ENCODE results near the gene RECQL5.
"Not testable (repeated sequence)": the region's sequence is repeated elsewhere in the genome, so short reads cannot be mapped to it uniquely, and the experiment has no call there.

RECQL5 gene

DNA sequence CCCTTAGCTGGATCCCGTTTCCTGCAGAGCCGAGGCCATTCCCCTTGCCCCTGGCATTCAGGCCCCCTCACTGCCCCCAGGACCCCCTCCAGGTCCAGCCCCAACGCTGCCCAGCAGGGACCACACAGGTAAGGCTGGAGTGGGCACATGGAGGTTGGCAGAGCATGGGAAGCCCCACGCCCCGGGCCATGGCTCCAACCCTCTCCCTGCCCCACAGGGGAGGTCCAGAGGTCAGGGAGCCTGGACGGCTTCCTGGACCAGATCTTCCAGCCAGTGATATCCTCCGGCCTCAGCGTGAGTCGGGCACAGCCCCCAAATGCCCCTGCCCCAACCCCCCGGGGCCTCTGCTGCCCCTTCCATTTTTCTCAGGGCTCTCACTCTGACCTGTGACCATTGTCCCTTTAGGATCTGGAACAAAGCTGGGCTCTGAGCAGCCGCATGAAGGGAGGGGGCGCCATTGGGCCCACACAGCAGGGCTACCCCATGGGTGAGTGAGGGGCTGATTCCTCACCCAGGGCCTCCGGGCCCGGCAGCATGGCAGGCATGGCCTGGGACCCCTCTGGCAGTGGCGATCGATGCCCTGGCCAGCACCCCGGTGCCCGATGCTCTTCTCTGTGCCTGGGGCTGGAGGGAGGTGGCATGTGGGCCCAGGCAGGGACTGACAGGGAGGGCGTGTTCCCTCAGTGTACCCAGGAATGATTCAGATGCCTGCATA is 52.2 kb downstream of the RECQL5 start:
- DNase-seq = no peak

DNA sequence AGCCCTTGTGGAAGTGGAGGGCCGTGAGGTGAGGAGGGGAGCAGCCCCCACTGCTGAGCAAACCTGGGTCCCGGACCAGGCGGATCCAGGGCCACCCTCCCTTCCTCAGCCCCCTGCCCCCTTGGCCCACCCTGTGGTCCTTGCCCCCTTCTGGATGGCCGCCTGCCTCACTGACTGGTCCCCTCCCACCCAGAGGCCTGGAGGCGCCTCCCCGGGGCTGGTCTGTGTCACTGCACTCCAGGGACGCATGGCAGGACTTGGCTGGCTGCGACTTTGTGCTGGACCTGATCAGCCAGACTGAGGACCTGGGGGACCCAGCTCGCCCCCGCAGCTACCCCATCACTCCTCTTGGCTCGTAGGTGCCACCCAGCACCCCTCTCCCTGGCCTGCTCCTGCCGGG is 52.9 kb downstream of the RECQL5 start:
- no peak for DNase-seq

DNA sequence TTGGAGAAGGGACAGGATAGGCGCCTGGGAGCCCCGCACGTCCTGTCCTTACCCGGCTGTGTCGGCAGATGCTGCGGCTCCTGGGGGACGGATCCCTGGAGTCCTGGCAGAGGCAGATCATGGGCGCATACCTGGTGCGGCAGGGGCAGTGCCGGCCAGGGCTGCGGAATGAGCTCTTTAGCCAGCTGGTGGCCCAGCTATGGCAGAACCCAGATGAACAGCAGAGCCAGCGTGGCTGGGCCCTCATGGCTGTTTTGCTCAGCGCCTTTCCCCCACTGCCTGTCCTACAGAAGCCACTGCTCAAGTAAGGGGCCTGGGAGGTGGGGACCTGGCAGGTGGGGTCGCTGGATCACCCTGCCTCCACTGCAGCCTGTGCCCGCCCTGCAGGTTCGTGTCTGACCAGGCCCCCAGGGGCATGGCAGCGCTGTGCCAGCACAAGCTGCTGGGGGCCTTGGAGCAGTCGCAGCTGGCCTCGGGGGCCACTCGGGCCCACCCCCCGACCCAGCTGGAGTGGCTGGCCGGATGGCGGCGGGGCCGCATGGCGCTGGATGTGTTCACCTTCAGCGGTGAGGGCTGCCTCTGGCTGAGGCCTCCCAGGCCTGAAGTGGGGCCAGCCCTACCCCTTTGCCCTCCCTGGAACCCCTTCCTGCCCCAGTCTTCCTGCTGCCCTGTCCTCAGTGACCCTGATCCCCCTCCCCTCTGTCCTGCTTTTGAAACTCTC is 53.9 kb downstream of the RECQL5 start:
- DNase-seq = no peak

DNA sequence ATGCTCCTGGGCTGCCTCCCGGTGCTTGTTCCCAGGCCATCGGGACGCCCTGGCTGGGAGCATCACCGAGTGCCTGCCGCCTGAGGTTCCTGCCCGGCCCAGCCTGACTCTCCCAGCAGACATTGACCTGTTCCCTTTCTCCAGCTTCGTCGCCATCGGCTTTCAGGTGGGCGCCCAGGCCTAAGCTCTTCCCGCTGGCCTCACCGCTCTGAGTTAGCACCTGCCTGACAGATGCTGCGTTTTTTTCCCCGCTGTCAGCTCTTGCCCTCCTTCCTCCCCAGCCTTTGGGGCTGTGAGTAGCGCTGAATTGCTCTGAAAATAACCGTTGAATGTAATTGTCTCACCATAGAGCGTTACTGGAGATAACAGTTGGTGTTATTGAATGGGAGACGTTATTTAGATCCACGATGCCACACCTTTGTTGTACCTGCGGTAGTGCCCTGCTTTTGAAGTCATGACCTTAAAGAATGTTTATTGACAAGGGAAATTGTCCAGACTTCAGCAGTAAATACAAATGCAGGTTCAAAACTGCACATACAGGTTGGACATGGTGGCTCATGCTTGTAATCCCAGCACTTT is 55.0 kb downstream of the RECQL5 start:
- no peak for DNase-seq

DNA sequence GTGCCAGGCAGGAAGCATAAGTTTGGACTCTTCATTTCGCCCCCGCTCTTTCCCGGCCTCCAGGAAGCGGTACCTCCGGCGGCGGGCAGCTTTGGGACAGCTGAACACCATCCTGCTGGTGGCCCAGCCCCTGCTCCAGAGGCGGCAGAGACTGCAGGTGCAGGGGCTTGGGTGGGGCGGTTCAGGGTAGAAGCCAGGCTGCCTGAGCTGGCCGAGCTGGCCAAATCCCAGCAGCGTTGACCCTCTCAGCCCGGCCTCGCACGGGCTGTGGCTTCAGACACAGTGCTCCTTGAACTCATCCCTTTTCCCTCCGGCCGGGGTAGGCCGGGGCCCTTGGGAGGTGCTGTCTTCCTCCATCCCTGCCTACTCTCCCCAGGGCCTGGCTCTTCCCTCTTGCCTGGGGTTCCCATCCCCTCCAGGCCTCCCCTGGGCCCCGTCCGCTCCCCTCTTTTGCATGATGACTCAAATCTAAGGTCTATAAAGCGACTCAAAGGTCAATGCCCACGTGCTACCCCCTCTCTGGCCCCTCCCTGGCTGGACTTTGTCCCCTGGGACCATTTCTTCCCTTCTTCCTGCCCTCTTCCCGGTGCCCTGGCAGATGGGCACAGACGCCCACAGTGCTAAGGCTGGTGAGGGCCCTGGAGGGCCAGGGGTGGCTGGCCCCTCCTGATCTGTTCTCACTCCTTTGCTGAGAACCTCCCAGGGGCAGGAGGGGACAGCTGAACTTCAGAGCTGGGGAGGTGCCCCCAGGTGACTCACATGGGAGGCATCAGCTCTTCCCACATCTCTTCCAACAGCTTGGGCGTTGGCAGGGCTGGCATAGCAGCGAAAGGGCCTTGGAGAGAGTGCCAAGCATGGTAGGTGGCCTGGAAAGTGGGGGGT is 56.6 kb downstream of the RECQL5 start:
- DNase-seq = no peak

DNA sequence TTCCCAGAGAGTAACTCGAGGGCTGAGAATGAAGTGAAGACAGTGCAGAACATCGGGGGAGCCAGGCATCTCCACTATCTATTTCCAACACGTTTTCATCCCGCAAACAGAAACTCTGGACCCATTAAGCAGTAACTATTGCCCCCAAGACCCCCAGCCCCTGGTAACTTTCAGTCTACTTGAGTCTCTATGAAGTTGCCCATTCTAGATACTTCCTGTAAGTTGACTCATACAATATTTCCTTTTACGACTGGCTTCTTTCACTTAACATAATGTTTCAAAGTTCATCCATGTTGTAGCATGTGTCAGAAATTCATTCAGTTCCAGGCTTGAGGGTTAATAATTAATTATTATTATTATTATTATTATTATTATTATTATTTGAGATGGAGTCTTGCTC is 59.9 kb downstream of the RECQL5 start:
- no peak for DNase-seq

DNA sequence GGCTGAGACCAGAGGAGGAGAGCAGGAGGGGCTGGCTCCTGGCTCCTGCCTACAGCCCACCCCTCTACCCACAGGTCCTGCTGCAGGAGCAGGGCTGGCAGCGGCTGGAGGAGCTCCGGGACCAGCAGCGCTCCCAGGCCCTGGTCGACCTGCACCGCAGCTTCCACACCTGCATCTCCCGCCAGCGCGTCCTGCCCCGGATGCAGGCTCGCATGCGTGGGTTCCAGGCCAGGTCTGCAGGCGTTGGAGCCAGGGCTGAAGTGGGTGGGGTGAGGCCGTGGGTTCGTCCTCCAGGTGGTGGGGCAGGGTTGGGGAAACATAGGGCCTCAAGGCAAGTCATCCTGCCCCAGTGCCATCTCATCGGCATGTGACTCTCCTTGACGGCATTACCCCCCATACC is 61.2 kb downstream of the RECQL5 start:
- DNase-seq = no peak

DNA sequence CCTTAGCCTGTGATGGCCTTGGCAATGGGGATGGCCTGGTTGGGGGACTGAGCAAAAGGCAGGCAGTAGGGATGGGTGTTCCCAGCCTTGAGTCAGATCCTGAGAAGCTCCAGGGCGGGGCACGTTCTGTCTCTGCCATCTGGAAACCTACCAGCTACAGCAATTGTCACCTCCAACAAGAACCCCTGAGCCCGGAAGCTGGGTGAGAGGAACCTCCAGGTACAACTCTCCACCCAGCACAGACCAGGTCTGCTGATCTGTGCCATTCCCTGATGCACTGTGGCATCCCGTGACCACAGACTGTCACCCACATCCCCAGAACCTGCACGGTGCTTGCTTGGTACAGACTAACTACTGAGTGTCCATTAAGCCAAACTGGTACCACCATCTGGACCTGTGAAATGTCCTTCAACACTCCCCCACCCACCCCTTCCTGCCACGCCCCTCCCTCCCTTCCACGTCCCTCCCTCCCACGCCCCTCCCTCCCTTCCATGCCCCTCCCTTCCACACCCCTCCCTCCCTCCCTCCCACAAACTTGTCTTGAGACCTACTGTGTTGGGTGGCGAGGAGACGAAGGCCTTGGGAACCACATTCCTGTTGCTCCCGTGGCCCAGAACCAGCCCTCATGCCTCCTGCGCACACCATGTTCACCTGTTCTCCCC is 62.8 kb downstream of the RECQL5 start:
- no peak for DNase-seq

DNA sequence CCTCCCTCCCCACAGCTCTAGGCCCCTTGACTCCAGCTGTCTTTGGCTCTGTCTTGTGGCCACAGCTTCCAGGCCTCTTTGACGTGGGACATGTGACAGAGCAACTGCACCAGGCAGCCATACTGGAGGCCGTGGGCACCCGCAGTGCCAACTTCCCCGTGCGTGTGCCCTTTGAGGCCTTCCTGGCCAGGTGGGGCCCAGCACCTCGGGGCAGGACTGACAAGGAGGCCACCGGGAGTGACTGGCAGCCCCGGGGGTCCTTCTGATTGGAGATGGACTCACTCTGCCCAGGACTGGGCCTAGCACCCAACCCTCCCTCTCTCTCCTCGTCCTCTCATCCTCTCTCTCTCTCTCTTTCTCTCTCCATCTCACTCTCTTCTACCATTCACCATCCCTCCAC is 63.8 kb downstream of the RECQL5 start:
- no peak for DNase-seq

DNA sequence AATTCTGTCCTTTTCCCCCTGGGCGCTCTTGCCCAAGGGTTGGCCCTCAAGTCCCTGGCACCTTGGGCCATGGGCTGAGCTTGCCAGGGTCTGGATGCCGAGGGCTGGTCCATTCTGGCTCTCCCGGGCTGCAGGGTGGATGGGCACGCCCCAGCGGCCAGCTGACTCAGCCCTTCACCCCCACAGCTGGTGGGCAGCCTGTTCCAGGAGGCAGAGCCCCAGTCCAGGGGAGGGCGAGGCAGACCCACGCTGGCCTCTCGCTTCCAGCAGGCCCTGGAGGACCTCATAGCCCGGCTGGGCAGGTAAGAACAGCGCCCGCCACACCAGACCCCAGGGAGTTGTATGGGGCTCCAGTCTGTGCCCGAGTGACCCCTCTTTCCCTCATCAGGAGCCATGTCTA is 64.3 kb downstream of the RECQL5 start:
- no peak for DNase-seq

DNA sequence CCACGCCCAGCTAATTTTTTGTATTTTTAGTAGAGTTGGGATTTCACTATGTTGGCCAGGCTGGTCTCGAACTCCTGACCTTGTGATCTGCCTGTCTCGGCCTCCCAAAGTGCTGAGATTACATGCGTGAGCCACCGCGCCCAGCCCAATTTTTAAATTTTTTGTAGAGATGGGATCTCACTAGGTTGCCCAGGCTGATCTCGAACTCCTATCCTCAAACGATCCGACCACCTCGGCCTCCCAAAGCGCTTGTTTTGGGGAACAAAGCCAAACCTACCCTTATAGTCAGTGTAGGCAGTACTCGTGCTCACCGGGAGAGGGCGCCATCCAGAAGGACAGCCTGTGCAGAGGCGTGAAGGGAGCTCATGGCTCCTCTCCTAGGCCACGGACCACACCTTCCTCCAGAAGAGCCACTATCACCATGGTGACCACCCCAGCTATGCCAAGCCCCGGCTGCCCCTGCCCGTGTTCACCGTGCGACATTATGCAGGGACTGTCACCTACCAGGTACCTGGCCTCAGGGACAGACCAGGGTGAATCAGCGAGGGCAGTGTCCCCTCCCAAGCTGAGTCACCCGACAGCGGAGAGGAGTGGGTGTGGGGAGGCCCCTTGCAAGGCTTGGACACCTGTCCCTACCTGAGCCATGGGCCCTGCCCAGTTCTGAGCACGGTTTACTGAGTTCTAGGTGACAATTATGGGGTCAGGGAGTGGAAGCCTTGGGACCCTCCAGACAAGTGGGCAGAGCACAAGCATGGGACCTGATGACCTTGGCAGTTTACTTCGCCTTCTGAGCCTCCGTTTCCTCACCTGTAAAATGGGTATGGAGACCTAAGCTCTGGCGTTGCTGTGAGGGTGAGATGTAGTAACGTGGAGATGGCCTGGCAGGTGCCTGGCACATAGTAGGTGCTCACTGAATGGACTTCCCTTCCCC is 65.6 kb downstream of the RECQL5 start:
- peak; percentile 36 for DNase-seq

DNA sequence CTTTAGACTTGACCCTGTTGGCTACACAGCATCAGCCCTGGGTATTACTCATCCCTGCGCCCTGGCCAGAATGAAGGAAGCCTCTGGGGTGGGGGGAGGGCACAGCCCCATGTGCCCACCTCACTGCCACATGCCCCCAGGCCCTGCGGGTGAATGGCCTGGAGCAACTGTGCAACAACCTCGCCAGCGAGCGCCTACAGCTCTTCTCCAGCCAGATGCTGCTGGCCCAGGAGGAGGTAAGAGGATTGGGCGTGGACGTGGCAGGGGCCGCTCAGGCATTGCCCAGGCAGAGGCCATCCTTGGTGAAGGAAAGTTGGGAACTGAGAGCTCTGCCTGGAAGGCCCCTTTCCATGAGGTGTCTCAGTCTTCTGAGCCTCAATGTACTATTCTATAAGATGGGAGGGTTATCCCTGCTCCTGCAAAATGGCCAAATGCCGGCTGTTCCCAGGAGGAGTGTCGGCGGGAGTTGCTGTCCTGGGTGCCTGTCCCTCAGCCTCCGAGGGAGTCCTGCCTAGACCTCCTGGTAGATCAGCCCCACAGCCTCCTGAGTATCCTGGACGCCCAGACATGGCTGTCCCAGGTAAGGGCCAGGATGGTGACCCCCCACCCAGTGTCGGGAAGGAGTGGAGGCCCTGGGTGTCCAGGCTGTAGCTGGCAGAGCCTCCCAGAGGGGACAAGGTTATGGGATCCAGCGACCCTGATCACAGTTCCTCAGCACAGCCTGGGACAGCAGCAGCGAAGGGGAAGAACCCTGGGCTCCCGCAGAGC is 70.5 kb downstream of the RECQL5 start:
- DNase-seq = no peak

DNA sequence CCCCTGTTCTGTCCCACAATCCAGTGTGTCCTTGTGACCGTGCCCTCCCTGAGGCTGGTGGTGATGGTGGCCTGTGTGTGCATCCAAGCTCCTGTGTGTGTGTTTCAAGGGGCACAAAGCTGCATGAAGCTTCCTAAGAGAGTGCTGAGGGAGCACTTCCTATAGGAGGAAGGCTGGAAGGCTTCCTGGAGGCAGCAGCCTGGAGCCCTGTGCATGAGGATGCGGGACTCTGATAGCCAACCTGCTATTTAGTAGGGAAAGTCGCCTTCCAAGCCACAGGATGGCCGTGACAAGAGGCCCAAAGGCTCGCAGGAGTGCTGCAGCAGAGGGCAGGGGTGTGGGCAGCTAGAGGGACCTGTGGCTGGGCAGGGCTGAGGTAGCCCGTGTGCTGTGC is 71.0 kb downstream of the RECQL5 start:
- no peak for DNase-seq

DNA sequence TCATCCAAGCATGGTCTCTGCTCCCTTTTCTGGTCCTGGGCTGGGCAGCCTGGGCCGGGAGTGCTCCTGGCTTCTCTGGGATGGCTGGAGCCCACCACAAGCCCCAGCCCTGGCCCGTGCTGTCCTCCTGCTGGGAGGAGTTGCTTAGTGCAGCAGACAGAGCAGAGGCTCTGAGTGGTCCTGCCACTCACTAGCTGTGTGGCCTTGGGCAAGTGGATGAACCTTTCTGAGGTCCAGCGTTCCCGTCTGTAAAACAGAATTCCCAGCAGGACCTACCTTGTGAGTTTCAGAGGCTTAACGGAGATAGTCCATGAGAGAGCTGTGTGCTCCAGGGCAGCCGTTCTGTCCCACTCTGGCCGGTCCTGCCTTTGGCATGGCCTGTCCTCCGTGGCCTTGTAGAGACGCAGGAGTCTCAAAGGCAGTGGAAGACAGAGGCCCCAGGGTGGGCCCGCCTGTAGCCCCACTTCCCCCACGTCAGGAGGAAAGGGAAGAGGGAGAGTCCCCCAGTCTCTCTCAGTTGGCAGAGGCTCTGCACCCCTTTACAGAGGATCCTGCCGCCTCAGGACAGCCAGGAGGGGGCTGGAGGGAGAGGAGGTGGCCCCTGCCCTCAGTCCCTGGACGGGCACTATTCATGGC is 71.6 kb downstream of the RECQL5 start:
- no peak for DNase-seq

DNA sequence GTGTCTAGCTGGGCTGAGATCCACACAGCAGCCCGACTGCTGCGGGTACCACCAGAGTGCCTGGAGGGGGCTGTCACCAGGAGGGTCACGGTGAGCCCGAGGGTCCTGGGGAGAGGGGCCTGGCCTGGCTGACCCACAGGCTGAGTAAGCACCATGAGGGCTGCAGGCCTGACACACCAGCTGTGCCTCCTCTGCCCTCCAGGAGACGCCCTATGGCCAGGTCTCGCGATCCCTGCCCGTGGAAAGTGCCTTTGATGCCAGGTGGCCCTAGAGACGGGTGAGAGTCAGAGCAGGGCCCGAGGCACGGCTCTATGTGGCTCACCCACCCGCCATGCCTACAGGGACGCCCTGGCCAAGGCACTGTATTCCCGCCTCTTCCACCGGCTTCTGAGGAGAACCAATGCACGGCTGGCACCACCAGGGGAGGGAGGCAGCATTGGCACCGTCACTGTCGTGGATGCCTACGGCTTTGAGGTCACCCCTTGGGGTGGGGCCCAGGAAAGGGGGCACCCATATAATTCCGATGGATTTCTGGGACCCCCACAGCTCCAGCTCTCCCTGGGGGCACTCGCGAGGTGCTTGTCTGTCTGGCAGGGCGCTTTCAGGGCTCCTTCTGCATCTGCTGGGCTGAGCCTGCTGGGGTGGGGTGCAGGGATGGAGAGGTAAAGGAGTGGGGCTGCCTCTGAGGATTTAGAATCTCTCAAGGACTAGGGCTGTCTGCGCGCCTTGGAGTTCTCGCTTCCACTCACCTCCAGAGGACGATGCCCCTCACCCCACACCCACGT is 72.3 kb downstream of the RECQL5 start:
- peak; percentile 10 for DNase-seq

DNA sequence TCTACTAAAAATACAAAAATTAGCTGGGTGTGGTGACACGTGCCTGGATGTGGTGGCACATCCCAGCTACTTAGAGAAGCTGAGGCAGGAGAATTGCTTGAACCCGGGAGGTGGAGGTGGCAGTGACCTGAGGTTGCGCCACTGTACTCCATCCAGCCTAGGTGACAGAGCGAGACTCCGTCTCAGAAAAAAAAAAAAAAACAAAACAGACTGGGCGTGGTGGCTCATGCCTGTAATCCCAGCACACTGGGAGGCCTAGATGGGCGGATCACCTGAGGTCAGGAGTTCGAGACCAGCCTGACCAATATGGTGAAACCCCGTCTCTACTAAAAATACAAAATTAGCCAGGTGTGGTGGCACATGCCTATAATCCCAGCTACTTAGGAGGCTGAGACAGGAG is 73.5 kb downstream of the RECQL5 start:
- not testable (repeated sequence) for DNase-seq

DNA sequence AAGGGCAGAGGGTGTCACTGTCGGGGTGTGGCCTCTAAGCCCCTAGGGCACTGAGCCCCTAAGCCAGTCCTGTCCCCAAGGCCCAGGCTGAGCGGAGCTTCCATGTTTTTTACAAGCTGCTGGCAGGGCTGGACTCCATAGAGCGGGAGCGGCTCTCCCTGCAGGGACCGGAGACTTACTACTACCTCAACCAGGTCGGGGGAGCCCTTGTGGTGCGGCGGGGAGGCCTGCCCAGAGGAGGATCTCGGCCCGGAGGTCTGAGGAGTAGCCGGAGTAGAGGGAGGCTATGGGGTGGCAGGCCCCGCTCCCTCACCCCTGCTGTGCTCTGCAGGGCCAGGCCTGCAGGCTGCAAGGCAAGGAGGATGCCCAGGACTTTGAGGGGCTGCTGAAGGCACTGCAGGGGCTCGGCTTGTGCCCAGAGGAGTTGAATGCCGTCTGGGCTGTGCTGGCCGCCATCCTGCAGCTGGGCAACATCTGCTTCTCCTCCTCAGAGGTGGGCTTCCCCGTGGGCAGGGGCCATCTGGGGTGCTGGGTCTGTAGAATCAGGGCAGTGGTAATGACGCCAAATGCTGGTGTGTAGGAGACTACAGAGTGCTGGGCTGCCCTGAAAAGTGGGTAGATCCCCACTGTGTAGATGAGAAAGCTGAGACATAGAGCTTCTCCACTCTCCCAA is 74.5 kb downstream of the RECQL5 start:
- DNase-seq = no peak

DNA sequence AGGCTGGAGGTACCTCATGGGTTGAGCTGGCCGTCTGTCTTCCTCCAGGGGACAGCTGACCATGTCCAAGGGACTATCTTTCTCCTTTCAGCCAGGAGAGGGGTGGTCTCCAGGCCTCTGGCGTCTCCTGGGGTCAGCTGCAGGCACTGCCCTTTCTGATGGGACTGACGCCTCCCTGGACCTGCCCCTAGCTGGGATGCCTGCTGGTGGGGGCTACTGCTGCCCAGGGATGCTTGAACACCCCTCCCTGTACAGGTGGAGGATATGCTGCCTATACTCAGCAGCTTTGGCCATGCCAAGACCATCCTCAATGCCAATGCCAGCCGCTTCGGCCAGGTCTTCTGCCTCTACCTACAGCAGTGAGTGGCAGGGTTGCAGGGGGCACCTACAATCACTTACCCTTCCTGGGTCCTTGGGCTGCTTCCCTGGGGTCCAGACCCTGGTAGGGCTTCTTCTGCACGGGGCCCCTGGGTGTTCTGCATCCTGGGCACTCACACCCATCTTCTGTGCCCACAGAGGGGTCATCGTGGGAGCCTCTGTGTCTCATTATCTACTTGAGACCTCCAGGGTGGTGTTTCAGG is 75.1 kb downstream of the RECQL5 start:
- DNase-seq = no peak
